Measurements from ENCODE around the gene PHKB.

DNA sequence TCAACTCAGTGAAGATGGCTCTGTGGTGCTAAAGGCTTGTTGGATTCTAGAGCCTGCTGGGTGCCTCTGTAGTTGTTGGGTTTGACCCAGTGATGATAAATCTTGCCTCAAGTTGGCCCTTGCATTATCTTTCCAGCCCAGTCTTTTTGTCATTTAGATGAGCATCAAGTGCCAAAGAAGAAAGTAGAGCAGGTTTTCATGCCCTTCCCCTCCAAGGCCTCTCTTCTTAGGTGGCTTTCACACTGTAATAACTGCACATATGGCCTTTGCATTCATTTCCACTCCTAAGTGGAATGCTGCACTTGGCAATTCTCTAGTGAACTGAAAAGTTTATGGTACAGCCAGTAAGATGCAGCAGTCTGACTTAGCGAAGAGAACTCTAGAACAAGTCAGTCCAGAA lies 165.1 kb downstream of the PHKB start:
- TF ChIP-seq, protein P1, sequence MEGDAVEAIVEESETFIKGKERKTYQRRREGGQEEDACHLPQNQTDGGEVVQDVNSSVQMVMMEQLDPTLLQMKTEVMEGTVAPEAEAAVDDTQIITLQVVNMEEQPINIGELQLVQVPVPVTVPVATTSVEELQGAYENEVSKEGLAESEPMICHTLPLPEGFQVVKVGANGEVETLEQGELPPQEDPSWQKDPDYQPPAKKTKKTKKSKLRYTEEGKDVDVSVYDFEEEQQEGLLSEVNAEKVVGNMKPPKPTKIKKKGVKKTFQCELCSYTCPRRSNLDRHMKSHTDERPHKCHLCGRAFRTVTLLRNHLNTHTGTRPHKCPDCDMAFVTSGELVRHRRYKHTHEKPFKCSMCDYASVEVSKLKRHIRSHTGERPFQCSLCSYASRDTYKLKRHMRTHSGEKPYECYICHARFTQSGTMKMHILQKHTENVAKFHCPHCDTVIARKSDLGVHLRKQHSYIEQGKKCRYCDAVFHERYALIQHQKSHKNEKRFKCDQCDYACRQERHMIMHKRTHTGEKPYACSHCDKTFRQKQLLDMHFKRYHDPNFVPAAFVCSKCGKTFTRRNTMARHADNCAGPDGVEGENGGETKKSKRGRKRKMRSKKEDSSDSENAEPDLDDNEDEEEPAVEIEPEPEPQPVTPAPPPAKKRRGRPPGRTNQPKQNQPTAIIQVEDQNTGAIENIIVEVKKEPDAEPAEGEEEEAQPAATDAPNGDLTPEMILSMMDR (conservative IDR thresholded peaks at IDR 0.05) = no peak
- TF ChIP-seq EZH2 (IDR thresholded peaks at IDR 0.05; ENCODE audit: low read depth) = no peak

Data from PC-9 (cell line).